DOHH2 (cell line): ENCODE results near the gene RNF148.

Experiments used
- H3F3A ChIP-seq: fragments of 200-600 bp; sonication (generic), shearing (Covaris generic); 2 replicates; pipeline ENCODE4 v1.6.0; 2016; ENCODE audit warnings: antibody characterized with exemption, mild to moderate bottlenecking; ENCODE audit not compliant: control insufficient read depth, insufficient read depth
- H3K27ac ChIP-seq: fragments of 200-600 bp; sonication (generic); 2 replicates; pipeline ENCODE4 v1.5.1; 2014; ENCODE audit warnings: low read depth, mild to moderate bottlenecking, low read length, moderate library complexity
- H3K27me3 ChIP-seq: fragments of 200-600 bp; sonication (generic); 2 replicates; pipeline ENCODE4 v1.6.1; 2014; ENCODE audit warnings: mild to moderate bottlenecking, low read length, mixed read lengths; ENCODE audit not compliant: control insufficient read depth
- H3K36me3 ChIP-seq: fragments of 200-600 bp; sonication (generic); 2 replicates; pipeline ENCODE4 v1.6.1; 2014; ENCODE audit warnings: mild to moderate bottlenecking, low read length, moderate library complexity, mixed read lengths; ENCODE audit not compliant: control insufficient read depth
- H3K4me1 ChIP-seq: fragments of 200-600 bp; sonication (generic); 2 replicates; pipeline ENCODE4 v1.6.1; 2014; ENCODE audit warnings: mild to moderate bottlenecking, low read length, mixed read lengths; ENCODE audit not compliant: control insufficient read depth
- H3K4me2 ChIP-seq: fragments of 200-600 bp; sonication (generic); 2 replicates; pipeline ENCODE4 v1.6.0; 2014; ENCODE audit warnings: mild to moderate bottlenecking, low read length, moderate library complexity
- H3K4me3 ChIP-seq: fragments of 200-600 bp; sonication (generic); 2 replicates; pipeline ENCODE4 v1.5.1; 2014; ENCODE audit warnings: mild to moderate bottlenecking, low read length, mixed read lengths
- H3K79me2 ChIP-seq: fragments of 200-600 bp; sonication (generic); 2 replicates; pipeline ENCODE4 v1.6.1; 2014; ENCODE audit warnings: mild to moderate bottlenecking, low read length, mixed read lengths; ENCODE audit not compliant: control insufficient read depth
- H3K9me2 ChIP-seq: fragments of 200-600 bp; sonication (generic); replicated peaks from 2 replicates; pipeline ENCODE4 v1.6.1; 2014; ENCODE audit warnings: mild to moderate bottlenecking, low read length, mixed read lengths; ENCODE audit not compliant: control insufficient read depth
- H3K9me3 ChIP-seq: fragments of 200-600 bp; sonication (generic); 2 replicates; pipeline ENCODE4 v1.6.1; 2014; ENCODE audit warnings: antibody characterized with exemption, low read length, mixed read lengths; ENCODE audit not compliant: control insufficient read depth, insufficient read depth
- H4K20me1 ChIP-seq: fragments of 200-600 bp; sonication (generic); 2 replicates; pipeline ENCODE4 v1.6.0; 2014; ENCODE audit warnings: low read depth, mild to moderate bottlenecking, antibody characterized with exemption, low read length, moderate library complexity; ENCODE audit not compliant: control insufficient read depth, insufficient read depth
- EZH2phosphoT487 ChIP-seq: fragments of 200-600 bp; sonication (generic); IDR thresholded peaks from 2 replicates; pipeline ENCODE4 v1.6.1; 2017; ENCODE audit warnings: borderline replicate concordance, mild to moderate bottlenecking, antibody characterized with exemption, low read length, moderate library complexity, mixed read lengths
- TF ChIP-seq, protein P1 (sequence below): fragments of 200-600 bp; sonication (generic); IDR thresholded peaks from one replicate; pipeline ENCODE4 v1.5.1; 2014; ENCODE audit warnings: antibody characterized with exemption, mild to moderate bottlenecking, low read depth, low read length; ENCODE audit not compliant: poor library complexity, severe bottlenecking

RNF148 gene

DNA sequence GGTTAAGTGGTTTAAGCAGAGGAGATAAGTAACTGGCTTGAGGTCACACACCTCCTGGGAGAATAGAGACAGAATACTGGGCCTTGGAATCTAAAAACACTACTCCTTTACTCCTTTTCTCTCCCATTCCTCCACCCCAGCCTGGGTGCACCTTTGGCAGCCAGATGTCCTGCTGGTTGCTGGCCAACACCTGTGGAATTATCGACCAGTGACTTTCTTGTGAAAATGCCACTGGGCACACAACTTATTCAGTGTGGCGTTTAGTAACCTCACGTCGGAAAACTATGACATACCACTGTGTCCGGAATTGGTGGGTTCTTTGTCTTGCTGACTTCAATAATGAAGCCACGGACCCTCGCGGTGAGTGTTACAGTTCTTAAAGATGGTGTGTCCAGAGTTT, 30.2 kb downstream of the RNF148 start:
- no peaks in the 10 kb centered on the region for H4K20me1 ChIP-seq
- no peaks in the 10 kb centered on the region for H3K36me3 ChIP-seq
- H3K27ac ChIP-seq = no peak overlapping the region
- H3F3A ChIP-seq = no peaks in the 10 kb centered on the region
- no peaks in the 10 kb centered on the region for H3K9me2 ChIP-seq
- H3K4me2 ChIP-seq = no peak overlapping the region
- H3K27me3 ChIP-seq = no peaks in the 10 kb centered on the region
- H3K9me3 ChIP-seq = peaks cover 7% of the 10 kb centered on the region; the same call in 1 of the 2 replicates
- H3K79me2 ChIP-seq = no peaks in the 10 kb centered on the region
- H3K4me1 ChIP-seq = no peaks in the 10 kb centered on the region
- no peak overlapping the region for H3K4me3 ChIP-seq
- TF ChIP-seq, protein P1, sequence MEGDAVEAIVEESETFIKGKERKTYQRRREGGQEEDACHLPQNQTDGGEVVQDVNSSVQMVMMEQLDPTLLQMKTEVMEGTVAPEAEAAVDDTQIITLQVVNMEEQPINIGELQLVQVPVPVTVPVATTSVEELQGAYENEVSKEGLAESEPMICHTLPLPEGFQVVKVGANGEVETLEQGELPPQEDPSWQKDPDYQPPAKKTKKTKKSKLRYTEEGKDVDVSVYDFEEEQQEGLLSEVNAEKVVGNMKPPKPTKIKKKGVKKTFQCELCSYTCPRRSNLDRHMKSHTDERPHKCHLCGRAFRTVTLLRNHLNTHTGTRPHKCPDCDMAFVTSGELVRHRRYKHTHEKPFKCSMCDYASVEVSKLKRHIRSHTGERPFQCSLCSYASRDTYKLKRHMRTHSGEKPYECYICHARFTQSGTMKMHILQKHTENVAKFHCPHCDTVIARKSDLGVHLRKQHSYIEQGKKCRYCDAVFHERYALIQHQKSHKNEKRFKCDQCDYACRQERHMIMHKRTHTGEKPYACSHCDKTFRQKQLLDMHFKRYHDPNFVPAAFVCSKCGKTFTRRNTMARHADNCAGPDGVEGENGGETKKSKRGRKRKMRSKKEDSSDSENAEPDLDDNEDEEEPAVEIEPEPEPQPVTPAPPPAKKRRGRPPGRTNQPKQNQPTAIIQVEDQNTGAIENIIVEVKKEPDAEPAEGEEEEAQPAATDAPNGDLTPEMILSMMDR = no peak

DNA sequence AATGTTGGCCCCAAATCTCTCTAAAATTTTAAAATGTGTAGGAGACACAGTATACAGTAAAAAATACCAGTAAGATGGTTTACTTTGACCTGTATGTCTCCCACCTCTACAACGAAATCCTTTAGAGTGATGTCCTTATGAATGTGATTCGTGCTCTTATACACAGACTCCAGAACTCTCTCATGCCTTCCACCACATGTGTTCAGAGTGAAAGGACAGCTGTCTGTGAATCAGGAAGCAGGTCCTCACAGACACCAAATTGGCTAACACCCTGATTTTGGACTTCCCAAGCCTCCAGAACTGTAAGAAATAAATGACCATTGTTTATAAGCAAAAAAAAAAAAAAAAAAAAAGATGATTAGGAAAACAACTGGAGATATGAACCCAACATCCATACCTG, 39.0 kb downstream of the RNF148 start:
- no peaks in the 10 kb centered on the region for H3K79me2 ChIP-seq
- H3K9me3 ChIP-seq = no peaks in the 10 kb centered on the region
- no peaks in the 10 kb centered on the region for H3K36me3 ChIP-seq
- no peaks in the 10 kb centered on the region for H3K4me1 ChIP-seq
- H3K27me3 ChIP-seq = no peaks in the 10 kb centered on the region
- TF ChIP-seq EZH2phosphoT487 = no peak
- TF ChIP-seq, protein P1 = no peak
- no peaks in the 10 kb centered on the region for H4K20me1 ChIP-seq
- H3K27ac ChIP-seq = no peak overlapping the region
- H3K4me3 ChIP-seq = no peak overlapping the region
- H3K4me2 ChIP-seq = no peak overlapping the region
- no peaks in the 10 kb centered on the region for H3F3A ChIP-seq
- H3K9me2 ChIP-seq = no peaks in the 10 kb centered on the region

DNA sequence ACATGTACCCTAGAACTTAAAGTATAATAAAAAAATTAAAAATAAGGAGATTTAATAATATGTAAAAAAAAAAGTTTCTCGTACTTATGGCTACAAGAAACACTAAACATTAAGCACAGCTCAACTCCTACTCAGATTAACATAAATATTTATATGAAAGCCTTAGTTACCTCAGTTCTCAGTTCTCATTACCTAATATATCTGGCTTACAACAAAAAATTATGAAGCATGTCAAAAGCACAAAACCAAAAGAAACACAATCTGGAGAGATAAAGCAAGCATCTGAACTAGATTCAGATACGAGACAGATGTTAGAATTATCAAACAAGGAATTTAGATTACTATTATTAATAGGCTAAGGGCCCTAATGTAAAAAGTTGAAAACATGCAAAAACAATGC, 43.9 kb downstream of the RNF148 start:
- Histone ChIP-seq H3K27ac (no peak overlapping the region), H3K36me3 (no peaks in the 10 kb centered on the region), H3K4me1 (no peaks in the 10 kb centered on the region), H3K79me2 (no peaks in the 10 kb centered on the region), H3K9me2 (no peaks in the 10 kb centered on the region), H3K27me3 (no peaks in the 10 kb centered on the region), H4K20me1 (no peaks in the 10 kb centered on the region), H3F3A (no peaks in the 10 kb centered on the region), H3K9me3 (no peaks in the 10 kb centered on the region), H3K4me2 (no peak overlapping the region), H3K4me3 (no peak overlapping the region)
- no peak for TF ChIP-seq EZH2phosphoT487
- TF ChIP-seq, protein P1 = no peak

DNA sequence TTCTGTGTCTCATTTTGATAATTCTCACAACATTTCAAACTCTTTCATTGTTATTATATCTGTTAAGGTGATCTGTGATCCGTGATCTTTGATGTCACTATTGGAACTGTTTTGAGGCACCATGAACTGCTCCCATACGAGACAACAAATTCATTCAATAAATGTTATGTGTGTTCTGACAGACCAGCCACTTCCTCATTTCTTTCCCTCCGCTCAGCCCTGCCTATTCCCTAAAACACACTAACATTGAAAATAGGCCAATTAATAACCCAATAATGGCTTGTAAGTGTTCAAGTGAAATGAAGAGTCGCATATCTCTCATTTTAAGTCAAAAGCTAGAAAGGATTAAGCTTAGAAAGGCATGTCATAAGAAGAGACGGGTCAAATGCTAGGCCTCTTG, 49.0 kb downstream of the RNF148 start:
- no peaks in the 10 kb centered on the region for H4K20me1 ChIP-seq
- no peaks in the 10 kb centered on the region for H3K27me3 ChIP-seq
- H3F3A ChIP-seq = no peaks in the 10 kb centered on the region
- no peak overlapping the region for H3K27ac ChIP-seq
- no peaks in the 10 kb centered on the region for H3K36me3 ChIP-seq
- H3K79me2 ChIP-seq = no peaks in the 10 kb centered on the region
- H3K4me3 ChIP-seq = no peak overlapping the region
- TF ChIP-seq EZH2phosphoT487 = no peak
- TF ChIP-seq, protein P1 = no peak
- H3K9me3 ChIP-seq = no peaks in the 10 kb centered on the region
- H3K4me2 ChIP-seq = no peak overlapping the region
- no peaks in the 10 kb centered on the region for H3K9me2 ChIP-seq
- H3K4me1 ChIP-seq = no peaks in the 10 kb centered on the region
